Endothelial cell (in vitro differentiated cells): Measurements from ENCODE around the gene CA6. TPM values are rescaled to one million over a fixed set of nuclear protein-coding genes. Genes with fewer than 3 reads are reported as not detected.
A peak's percentile ranks its signal among the peaks of the same experiment; 100 is the strongest.
"Not testable (repeated sequence)": the region's sequence is repeated elsewhere in the genome, so short reads cannot be mapped to it uniquely, and the experiment has no call there.

Experiments
- DNase-seq: peaks from one replicate; pipeline ENCODE4 v3.0.0; 2021; ENCODE audit warnings: low spot score
- H3K27ac Mint-ChIP-seq: one replicate; pipeline ENCODE4 v1.8.0; 2021; ENCODE audit warnings: mixed read lengths, inconsistent platforms; ENCODE audit not compliant: unreplicated experiment
- H3K27me3 Mint-ChIP-seq: one replicate; pipeline ENCODE4 v1.8.0; 2021; ENCODE audit warnings: mild to moderate bottlenecking, moderate library complexity, mixed read lengths, inconsistent platforms; ENCODE audit not compliant: unreplicated experiment
- H3K36me3 Mint-ChIP-seq: one replicate; pipeline ENCODE4 v1.8.0; 2021; ENCODE audit warnings: mild to moderate bottlenecking, low read depth, mixed read lengths, inconsistent platforms; ENCODE audit not compliant: unreplicated experiment
- H3K4me1 Mint-ChIP-seq: one replicate; pipeline ENCODE4 v1.8.0; 2021; ENCODE audit warnings: mild to moderate bottlenecking, mixed read lengths, inconsistent platforms; ENCODE audit not compliant: unreplicated experiment
- H3K4me3 Mint-ChIP-seq: one replicate; pipeline ENCODE4 v1.8.0; 2021; ENCODE audit warnings: mild to moderate bottlenecking, mixed read lengths, inconsistent platforms; ENCODE audit not compliant: unreplicated experiment
- H3K9me3 Mint-ChIP-seq: one replicate; pipeline ENCODE4 v1.8.0; 2021; ENCODE audit warnings: mixed read lengths, inconsistent platforms; ENCODE audit not compliant: unreplicated experiment
- CTCF ChIP-seq: fragments of 200-600 bp; sonication (generic); IDR thresholded peaks from one replicate; pipeline ENCODE4 v1.5.0; 2021; ENCODE audit warnings: antibody characterized with exemption; ENCODE audit not compliant: unreplicated experiment
- total RNA-seq: library from RNA; stranded (reverse); fragmentation: NEBNext Ultra II Directional; extraction: Animal tissue kit (Norgen Biotek cat#: 25700); gene quantifications from one replicate; pipeline ENCODE4 v1.2.1, GENCODE V29; 2021; ENCODE audit not compliant: unreplicated experiment

The CA6 gene
- total RNA-seq, 1 donor from 2014 or later: 2.5 TPM

- Mint-ChIP-seq H3K9me3 (no peaks in the 10 kb centered on the region), H3K4me3 (no peak overlapping the region), H3K36me3 (peaks cover 4% of the 10 kb centered on the region), H3K4me1 (no peaks in the 10 kb centered on the region), H3K27me3 (peaks cover 11% of the 10 kb centered on the region), H3K27ac (no peak overlapping the region)
- peak; percentile 59 for DNase-seq
- peak; percentile 51 for TF ChIP-seq CTCF
Observed at GRCh38 chr1:8962812-8963530, 17.3 kb downstream of the CA6 start.

GRCh38 chr1:8963963-8964362 is 18.3 kb downstream of the CA6 start:
- Mint-ChIP-seq H3K4me1 (no peaks in the 10 kb centered on the region), H3K27ac (no peak overlapping the region), H3K4me3 (no peak overlapping the region), H3K27me3 (peaks cover 9% of the 10 kb centered on the region), H3K36me3 (peaks cover 4% of the 10 kb centered on the region), H3K9me3 (no peaks in the 10 kb centered on the region)
- no peak for DNase-seq
- TF ChIP-seq CTCF: no peak

- H3K27ac Mint-ChIP-seq: no peak overlapping the region
- DNase-seq: no peak
- peaks cover 2% of the 10 kb centered on the region for H3K36me3 Mint-ChIP-seq
- H3K9me3 Mint-ChIP-seq: no peaks in the 10 kb centered on the region
- H3K4me1 Mint-ChIP-seq: no peaks in the 10 kb centered on the region
- no peak overlapping the region for H3K4me3 Mint-ChIP-seq
- TF ChIP-seq CTCF: no peak
- H3K27me3 Mint-ChIP-seq: peaks cover 11% of the 10 kb centered on the region
Observed at GRCh38 chr1:8965121-8965820, 19.6 kb downstream of the CA6 start.

GRCh38 chr1:8966606-8967005 is 20.9 kb downstream of the CA6 start:
- Mint-ChIP-seq H3K36me3 (no peaks in the 10 kb centered on the region), H3K9me3 (no peaks in the 10 kb centered on the region), H3K27ac (no peak overlapping the region), H3K27me3 (peaks cover 11% of the 10 kb centered on the region), H3K4me1 (no peaks in the 10 kb centered on the region), H3K4me3 (no peak overlapping the region)
- TF ChIP-seq CTCF: no peak
- no peak for DNase-seq

- not testable (repeated sequence) for H3K36me3 Mint-ChIP-seq, H3K4me1 Mint-ChIP-seq, H3K27me3 Mint-ChIP-seq, H3K27ac Mint-ChIP-seq, DNase-seq, H3K9me3 Mint-ChIP-seq, H3K4me3 Mint-ChIP-seq
Observed at GRCh38 chr1:8968902-8969301, 23.2 kb downstream of the CA6 start.
